Thyroid gland (tissue), 4 donors: ENCODE results near the gene MDH1.

Experiments used
- POLR2A ChIP-seq, 2 donors: fragments of 450-650 bp; IDR thresholded peaks; one replicate each; pipeline ENCODE4 v1.6.1; 2017; ENCODE audit warnings: antibody characterized with exemption in 2 of 2, mild to moderate bottlenecking in 2 of 2, moderate library complexity in 1 of 2
- TF ChIP-seq, protein P1 (sequence below), 6 experiments: fragments of 200-600 bp in 3 of 6; fragments of 450-650 bp in 3 of 6; sonication (generic) in 3 of 6; IDR thresholded peaks; one replicate each; pipeline ENCODE4 v1.5.1; 2016 to 2019; ENCODE audit warnings: antibody characterized with exemption in 6 of 6, mild to moderate bottlenecking in 2 of 6, inconsistent platforms in 1 of 6, moderate library complexity in 1 of 6

DNA sequence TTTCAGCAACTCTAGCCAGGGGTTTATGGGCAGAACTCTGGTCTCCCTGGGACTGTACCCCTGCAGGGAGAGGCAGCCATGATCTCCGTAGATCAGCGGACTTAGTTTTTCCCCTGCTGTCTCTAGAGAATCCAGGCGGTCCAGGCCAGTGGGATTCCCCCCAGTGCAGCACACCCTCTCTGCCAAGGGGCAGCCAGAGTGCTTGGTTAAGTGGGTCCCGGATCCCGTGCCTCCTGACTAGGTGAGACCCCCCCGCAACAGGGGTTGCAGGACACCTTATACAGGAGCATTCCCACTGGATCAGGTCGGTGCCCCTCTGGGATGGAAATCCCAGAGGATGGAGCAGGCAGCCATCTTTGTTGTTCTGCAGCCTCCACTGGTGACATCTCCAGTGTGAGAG, 33.5 kb upstream of the MDH1 start:
- TF ChIP-seq, protein P1, sequence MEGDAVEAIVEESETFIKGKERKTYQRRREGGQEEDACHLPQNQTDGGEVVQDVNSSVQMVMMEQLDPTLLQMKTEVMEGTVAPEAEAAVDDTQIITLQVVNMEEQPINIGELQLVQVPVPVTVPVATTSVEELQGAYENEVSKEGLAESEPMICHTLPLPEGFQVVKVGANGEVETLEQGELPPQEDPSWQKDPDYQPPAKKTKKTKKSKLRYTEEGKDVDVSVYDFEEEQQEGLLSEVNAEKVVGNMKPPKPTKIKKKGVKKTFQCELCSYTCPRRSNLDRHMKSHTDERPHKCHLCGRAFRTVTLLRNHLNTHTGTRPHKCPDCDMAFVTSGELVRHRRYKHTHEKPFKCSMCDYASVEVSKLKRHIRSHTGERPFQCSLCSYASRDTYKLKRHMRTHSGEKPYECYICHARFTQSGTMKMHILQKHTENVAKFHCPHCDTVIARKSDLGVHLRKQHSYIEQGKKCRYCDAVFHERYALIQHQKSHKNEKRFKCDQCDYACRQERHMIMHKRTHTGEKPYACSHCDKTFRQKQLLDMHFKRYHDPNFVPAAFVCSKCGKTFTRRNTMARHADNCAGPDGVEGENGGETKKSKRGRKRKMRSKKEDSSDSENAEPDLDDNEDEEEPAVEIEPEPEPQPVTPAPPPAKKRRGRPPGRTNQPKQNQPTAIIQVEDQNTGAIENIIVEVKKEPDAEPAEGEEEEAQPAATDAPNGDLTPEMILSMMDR (IDR thresholded peaks at IDR 0.05), result no peak
- TF ChIP-seq POLR2A (IDR thresholded peaks at IDR 0.05), result no peak
